HepG2 (cell line): Measurements from ENCODE around the gene DRAP1. TPM values are rescaled to one million over a fixed set of nuclear protein-coding genes. Genes with fewer than 3 reads are reported as not detected.
A peak's percentile ranks its signal among the peaks of the same experiment; 100 is the strongest.

Experiments
- ARID4A ChIP-seq: sonication (generic); formaldehyde crosslinking; IDR thresholded peaks from 2 replicates; pipeline ENCODE4 v1.5.0; 2020; ENCODE audit warnings: mild to moderate bottlenecking, missing genetic modification reagents, borderline replicate concordance
- ATRX ChIP-seq: sonication (generic); formaldehyde crosslinking; IDR thresholded peaks from 2 replicates; pipeline ENCODE4 v1.4.0; 2020; ENCODE audit warnings: missing genetic modification reagents, borderline replicate concordance
- DZIP1 ChIP-seq: sonication (generic); formaldehyde crosslinking; IDR thresholded peaks from 2 replicates; pipeline ENCODE4 v1.5.0; 2020; ENCODE audit warnings: mild to moderate bottlenecking, missing genetic modification reagents
- KDM2A ChIP-seq: sonication (generic); formaldehyde crosslinking; IDR thresholded peaks from 2 replicates; pipeline ENCODE4 v1.4.0; 2020; ENCODE audit warnings: low read depth, missing genetic modification reagents, borderline replicate concordance
- KMT2A ChIP-seq: sonication (generic); formaldehyde crosslinking; IDR thresholded peaks from 2 replicates; pipeline ENCODE4 v1.4.0; 2020; ENCODE audit warnings: missing genetic modification reagents
- NFRKB ChIP-seq: fragments of 450-650 bp; IDR thresholded peaks from 2 replicates; pipeline ENCODE4 v1.6.1; 2017
- PRMT3 ChIP-seq: sonication (generic); formaldehyde crosslinking; IDR thresholded peaks from 2 replicates; pipeline ENCODE4 v1.8.1; 2022; ENCODE audit warnings: low read depth, mild to moderate bottlenecking, moderate library complexity, missing genetic modification reagents, borderline replicate concordance
- SMAD3 ChIP-seq: sonication (generic); formaldehyde crosslinking; IDR thresholded peaks from 2 replicates; pipeline ENCODE4 v1.4.0; 2020; ENCODE audit warnings: missing genetic modification reagents
- SP4 ChIP-seq: sonication (generic); formaldehyde crosslinking; IDR thresholded peaks from 2 replicates; pipeline ENCODE4 v1.8.1; 2023; ENCODE audit warnings: mild to moderate bottlenecking, missing genetic modification reagents
- TAF1 ChIP-seq: sonication (generic); formaldehyde crosslinking; IDR thresholded peaks from 2 replicates; pipeline ENCODE4 v1.4.0; 2020; ENCODE audit warnings: missing genetic modification reagents
- ZBTB26 ChIP-seq: IDR thresholded peaks from 2 replicates; pipeline ENCODE4 v1.6.1; 2016; ENCODE audit warnings: missing compliant biosample characterization, missing genetic modification reagents, borderline replicate concordance
- ZFP36 ChIP-seq: fragments of 150-350 bp; IDR thresholded peaks from 2 replicates; pipeline ENCODE4 v1.6.1; 2018; ENCODE audit warnings: borderline replicate concordance, low read length, low read depth; ENCODE audit not compliant: partially characterized antibody
- ZNF124 ChIP-seq: sonication (generic); formaldehyde crosslinking; IDR thresholded peaks from 2 replicates; pipeline ENCODE4 v1.4.0; 2020; ENCODE audit warnings: missing genetic modification reagents
- ZNF160 ChIP-seq: sonication (generic); formaldehyde crosslinking; IDR thresholded peaks from 2 replicates; pipeline ENCODE4 v1.8.0; 2022; ENCODE audit warnings: mild to moderate bottlenecking, inconsistent platforms, missing genetic modification reagents
- ZNF530 ChIP-seq: sonication (generic); formaldehyde crosslinking; IDR thresholded peaks from 2 replicates; pipeline ENCODE4 v1.5.0; 2020; ENCODE audit warnings: low read depth, mild to moderate bottlenecking, missing genetic modification reagents
- ZNF788 ChIP-seq: sonication (generic); formaldehyde crosslinking; IDR thresholded peaks from 2 replicates; pipeline ENCODE4 v1.5.0; 2020; ENCODE audit warnings: mild to moderate bottlenecking, missing genetic modification reagents, borderline replicate concordance
- polyA plus RNA-seq, 8 experiments: library from polyadenylated mRNA; depleted of rRNA in 3 of 8; stranded (reverse) in 7 of 8; unstranded in 1 of 8; fragments of >200 nt; fragmentation: Illumina TruSeq in 4 of 8; extraction: Trizol in 4 of 8; gene quantifications; 2 replicates each; pipeline versions ENCODE4 v1.2.1 to v1.2.3, GENCODE V29; 2011 to 2016; ENCODE audit warnings: low read depth in 4 of 8, missing spikeins in 1 of 8, mixed read lengths in 1 of 8; ENCODE audit not compliant: insufficient read depth in 1 of 8
- total RNA-seq, 5 experiments: library from RNA; depleted of rRNA; stranded (reverse); fragments of >200 nt; fragmentation: Illumina TruSeq; extraction: Trizol; gene quantifications; 2 replicates each; pipeline ENCODE4 v1.2.3, GENCODE V29; 2016; ENCODE audit warnings: low read depth in 1 of 5
- TF ChIP-seq, protein P1 (sequence below): sonication (generic); formaldehyde crosslinking; IDR thresholded peaks from 2 replicates; pipeline ENCODE4 v1.5.0; 2020; ENCODE audit warnings: missing genetic modification reagents

Gene DRAP1
- total and polyA plus RNA-seq, 2 of the 13 experiments (the other 11 are each of a cell fraction or from before 2014, with no cell fraction given): 46.8 to 52.3 TPM

GRCh38 chr11:65900125-65900898 is 18.9 kb upstream of the DRAP1 start, which contains the start of gene FOSL1 (continued):
- TF ChIP-seq ARID4A (CRISPR knock-in tag): peak; percentile 89
- TF ChIP-seq ZNF160 (CRISPR knock-in tag): 0 out of 2 replicates have a peak, but pooled peaks have one; percentile 20
- no peak for TF ChIP-seq ZNF124 (CRISPR knock-in tag)
- TF ChIP-seq ZFP36: no peak
- peak; percentile 87; the same call in 1 of the 2 replicates for TF ChIP-seq PRMT3 (CRISPR knock-in tag)
- TF ChIP-seq KMT2A (CRISPR knock-in tag): peak; percentile 37; the same call in 1 of the 2 replicates
- TF ChIP-seq ATRX (CRISPR knock-in tag): no peak
- peak; percentile 88 for TF ChIP-seq SP4
- peak; percentile 81; the same call in 1 of the 2 replicates for TF ChIP-seq KDM2A (CRISPR knock-in tag)
- TF ChIP-seq ZBTB26 (CRISPR knock-in tag): 0 out of 2 replicates have a peak, but pooled peaks have one; percentile 37
- peak; percentile 51; the same call in 1 of the 2 replicates for TF ChIP-seq ZNF788 (CRISPR knock-in tag)
- TF ChIP-seq, protein P1, sequence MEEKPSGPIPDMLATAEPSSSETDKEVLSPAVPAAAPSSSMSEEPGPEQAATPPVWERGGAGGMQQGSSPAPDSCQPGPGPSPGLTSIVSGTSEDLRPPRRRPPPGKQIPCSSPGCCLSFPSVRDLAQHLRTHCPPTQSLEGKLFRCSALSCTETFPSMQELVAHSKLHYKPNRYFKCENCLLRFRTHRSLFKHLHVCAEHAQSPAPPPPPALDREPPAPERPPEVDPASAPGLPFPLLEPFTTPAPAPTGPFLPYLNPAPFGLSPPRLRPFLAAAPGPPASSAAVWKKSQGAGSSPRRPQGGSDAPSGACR (CRISPR knock-in tag): no peak
- 0 out of 2 replicates have a peak, but pooled peaks have one; percentile 28 for TF ChIP-seq DZIP1 (CRISPR knock-in tag)
- no peak for TF ChIP-seq ZNF530 (CRISPR knock-in tag)
- 0 out of 2 replicates have a peak, but pooled peaks have one; percentile 61 for TF ChIP-seq SMAD3 (CRISPR knock-in tag)
- TF ChIP-seq TAF1 (CRISPR knock-in tag): peak; percentile 68
- no peak for TF ChIP-seq NFRKB
